Measurements from ENCODE around the gene PRKAG1.

PRKAG1 gene

GRCh38 chr12:48972952-48973483 lies 45.6 kb downstream of the PRKAG1 start:
- DNase-seq (ENCODE audit: low spot score), result peak; percentile 37
- no peak for TF ChIP-seq CTCF (IDR thresholded peaks at IDR 0.05; ENCODE audit: extremely low read depth, missing control alignments)

GRCh38 chr12:48972213-48972951 lies 46.2 kb downstream of the PRKAG1 start:
- peak; percentile 23 for DNase-seq (ENCODE audit: low spot score)
- TF ChIP-seq CTCF (IDR thresholded peaks at IDR 0.05; ENCODE audit: extremely low read depth, missing control alignments), result no peak

GRCh38 chr12:48970702-48971334 lies 47.8 kb downstream of the PRKAG1 start:
- no peak for TF ChIP-seq CTCF (IDR thresholded peaks at IDR 0.05; ENCODE audit: extremely low read depth, missing control alignments)
- peak; percentile 25 for DNase-seq (ENCODE audit: low spot score)

- DNase-seq (ENCODE audit: low spot score), result peak; percentile 77
- no peak for TF ChIP-seq CTCF (IDR thresholded peaks at IDR 0.05; ENCODE audit: extremely low read depth, missing control alignments)
Observed at GRCh38 chr12:48969833-48970701, 48.5 kb downstream of the PRKAG1 start.

- DNase-seq (ENCODE audit: low spot score), result peak; percentile 54
- no peak for TF ChIP-seq CTCF (IDR thresholded peaks at IDR 0.05; ENCODE audit: extremely low read depth, missing control alignments)
Observed at GRCh38 chr12:48969160-48969771, 49.3 kb downstream of the PRKAG1 start.

GRCh38 chr12:48968467-48968866 lies 50.1 kb downstream of the PRKAG1 start:
- no peak for TF ChIP-seq CTCF (IDR thresholded peaks at IDR 0.05; ENCODE audit: extremely low read depth, missing control alignments)

More at GRCh38 chr12:48968467-48968866, 50.1 kb downstream of the PRKAG1 start:
- DNase-seq (ENCODE audit: low spot score), result peak; percentile 81
